Head of caudate nucleus (tissue), 42 donors: ENCODE measurements around the gene NCS1.

Experiments
- DNase-seq, 42 donors: peaks; one replicate each; pipeline versions ENCODE4 v3.0.0 to v3.0.0-alpha.2; 2020 to 2021; ENCODE audit warnings: mixed read lengths in 7 of 42
- intact Hi-C: fragments of 100-400 bp; cut with DNase I; formaldehyde crosslinking; loops from one replicate; pipeline ENCODE4 v1.15.0; 2022

NCS1 gene

GRCh38 chr9:130144703-130145102 lies 27.5 kb upstream of the NCS1 start:
- intact Hi-C loops = no loop called here
- DNase-seq = no peak

GRCh38 chr9:130145658-130146057 lies 26.5 kb upstream of the NCS1 start:
- intact Hi-C loops = no loop called here
- DNase-seq = no peak

GRCh38 chr9:130147198-130147597 lies 25.0 kb upstream of the NCS1 start:
- DNase-seq = no peak
- intact Hi-C loops = no loop called here

GRCh38 chr9:130147910-130148309 lies 24.3 kb upstream of the NCS1 start:
- no peak for DNase-seq
- intact Hi-C loops = no loop called here

GRCh38 chr9:130149031-130149430 lies 23.2 kb upstream of the NCS1 start:
- intact Hi-C loops = no loop called here
- no peak for DNase-seq

GRCh38 chr9:130149654-130150286 lies 22.4 kb upstream of the NCS1 start:
- no peak for DNase-seq
- intact Hi-C loops = no loop called here

- intact Hi-C loops = no loop called here
- DNase-seq = no peak
Measured at GRCh38 chr9:130150779-130151382, 21.3 kb upstream of the NCS1 start.

GRCh38 chr9:130154816-130155215 lies 17.4 kb upstream of the NCS1 start:
- DNase-seq = no peak
- intact Hi-C loops = no loop called here

GRCh38 chr9:130155647-130156046 lies 16.6 kb upstream of the NCS1 start:
- intact Hi-C loops = no loop called here
- DNase-seq = no peak

- intact Hi-C loops = no loop called here
- DNase-seq = peak in 30 of 42 donors; percentile 18 to 83 (median 52)
Measured at GRCh38 chr9:130156672-130157071, 15.5 kb upstream of the NCS1 start.

GRCh38 chr9:130157079-130157478 lies 15.1 kb upstream of the NCS1 start:
- no peak for DNase-seq
- intact Hi-C loops = no loop called here

GRCh38 chr9:130158001-130158400 lies 14.2 kb upstream of the NCS1 start:
- no peak for DNase-seq
- intact Hi-C loops = no loop called here

GRCh38 chr9:130159057-130159456 lies 13.1 kb upstream of the NCS1 start:
- no peak for DNase-seq
- intact Hi-C loops = no loop called here

- DNase-seq = no peak
- intact Hi-C loops = no loop called here
Measured at GRCh38 chr9:130159915-130160670, 12.1 kb upstream of the NCS1 start.

GRCh38 chr9:130160862-130161470 lies 11.2 kb upstream of the NCS1 start:
- no peak for DNase-seq

GRCh38 chr9:130165579-130165978 lies 6.6 kb upstream of the NCS1 start:
- intact Hi-C loops = no loop called here
- DNase-seq = no peak

More at GRCh38 chr9:130160862-130161470, 11.2 kb upstream of the NCS1 start:
- intact Hi-C loops = no loop called here

- DNase-seq = no peak
- intact Hi-C loops = no loop called here
Measured at GRCh38 chr9:130166399-130166798, 5.8 kb upstream of the NCS1 start.

GRCh38 chr9:130167927-130168326 lies 4.3 kb upstream of the NCS1 start:
- DNase-seq = no peak
- intact Hi-C loops = no loop called here

GRCh38 chr9:130171226-130172148 lies 717 bp upstream of the NCS1 start:
- DNase-seq = peak in 3 of 42 donors; percentile 38 to 63 (median 44)
- intact Hi-C loops = no loop called here
